ENCODE results near the gene CDC25B.

The CDC25B gene

DNA sequence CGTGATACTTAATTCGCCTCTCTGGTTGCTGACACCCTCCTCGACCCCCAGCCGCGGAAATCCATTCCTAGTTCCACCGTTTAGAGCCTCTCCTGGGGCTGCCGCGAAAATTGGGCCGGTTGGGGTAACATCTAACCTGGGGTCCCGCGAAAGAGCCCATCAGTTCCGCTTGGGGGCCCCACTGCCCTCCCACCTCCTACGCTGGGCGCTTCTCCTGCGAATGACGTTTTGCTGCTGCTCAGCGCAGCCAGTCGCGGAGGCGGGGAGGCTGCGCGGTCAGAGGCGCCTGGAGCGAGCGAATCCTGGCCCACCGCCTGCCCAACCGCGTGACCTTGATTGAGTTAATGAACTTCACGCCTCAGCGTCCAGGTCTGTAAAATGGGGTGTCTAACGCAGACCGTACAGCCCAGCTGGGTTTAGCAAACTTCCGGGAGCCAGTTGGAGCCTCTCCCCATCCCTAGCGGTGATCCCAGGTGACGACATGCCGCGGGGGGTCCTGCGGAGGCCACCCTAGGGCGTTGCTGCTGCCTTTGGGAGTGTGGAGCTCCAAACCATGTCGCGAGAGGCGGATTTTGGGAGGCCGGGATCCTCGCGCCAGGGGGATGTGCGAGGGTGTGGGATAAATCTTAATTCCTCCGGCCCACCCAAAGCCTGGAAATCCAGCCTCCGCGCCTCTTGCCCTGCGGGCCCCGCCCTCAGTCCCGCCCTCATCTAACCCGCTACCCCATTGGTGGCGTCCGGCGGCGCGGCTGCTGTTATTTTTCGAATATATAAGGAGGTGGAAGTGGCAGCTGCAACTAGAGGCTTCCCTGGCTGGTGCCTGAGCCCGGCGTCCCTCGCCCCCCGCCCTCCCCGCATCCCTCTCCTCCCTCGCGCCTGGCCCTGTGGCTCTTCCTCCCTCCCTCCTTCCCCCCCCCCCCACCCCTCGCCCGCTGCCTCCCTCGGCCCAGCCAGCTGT lies at the start of gene CDC25B:
Gene CDC25B, plus strand, starts transcription at position 800 of the 958 bp plus-strand sequence. CDS start 222 bp downstream, outside the sequence.
- peak; percentile 72 to 81 for DNase-seq (ENCODE audit: low read depth in 2 of 2)

DNA sequence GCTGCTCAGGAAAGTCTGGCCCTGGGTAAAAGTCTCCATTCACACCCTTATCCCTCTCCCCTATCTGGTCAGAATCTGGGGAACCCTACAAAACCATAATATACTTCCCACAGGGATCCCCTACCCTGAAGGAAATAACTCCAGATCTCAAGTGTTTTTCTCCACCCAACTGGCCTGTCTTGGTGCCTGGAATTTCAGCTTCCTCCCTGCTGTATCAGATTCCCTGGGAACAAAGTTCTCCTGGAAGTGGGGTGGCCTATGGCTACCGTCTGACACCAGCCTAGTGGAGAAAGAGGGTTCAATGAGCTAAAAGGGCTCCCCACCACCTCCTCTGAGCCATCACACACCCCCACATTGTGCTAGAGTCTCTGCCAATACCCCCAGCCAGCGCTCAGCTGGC lies 48.6 kb upstream of the CDC25B start:
- no peak for DNase-seq (ENCODE audit: low read depth in 2 of 2)

DNA sequence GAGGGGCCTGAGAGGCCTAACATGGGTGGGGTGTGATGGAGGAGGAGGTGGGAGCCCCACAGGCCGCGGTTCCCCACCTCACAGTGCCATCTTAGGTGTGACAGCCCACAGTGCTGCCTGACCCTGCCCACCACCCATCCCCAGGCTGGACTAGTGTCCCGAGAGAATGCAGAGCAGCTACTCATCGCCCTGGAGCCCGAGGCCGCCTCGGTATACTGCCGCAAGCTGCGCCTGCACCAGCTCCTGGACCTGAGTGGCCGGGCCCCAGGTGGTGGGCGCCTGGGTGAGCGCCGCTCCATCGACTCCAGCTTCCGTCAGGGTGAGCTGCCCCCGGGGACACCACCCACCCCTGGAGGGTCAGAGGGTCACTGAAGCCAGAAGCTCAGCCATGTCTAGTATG lies 48.0 kb upstream of the CDC25B start:
- no peak for DNase-seq (ENCODE audit: low read depth in 2 of 2)

DNA sequence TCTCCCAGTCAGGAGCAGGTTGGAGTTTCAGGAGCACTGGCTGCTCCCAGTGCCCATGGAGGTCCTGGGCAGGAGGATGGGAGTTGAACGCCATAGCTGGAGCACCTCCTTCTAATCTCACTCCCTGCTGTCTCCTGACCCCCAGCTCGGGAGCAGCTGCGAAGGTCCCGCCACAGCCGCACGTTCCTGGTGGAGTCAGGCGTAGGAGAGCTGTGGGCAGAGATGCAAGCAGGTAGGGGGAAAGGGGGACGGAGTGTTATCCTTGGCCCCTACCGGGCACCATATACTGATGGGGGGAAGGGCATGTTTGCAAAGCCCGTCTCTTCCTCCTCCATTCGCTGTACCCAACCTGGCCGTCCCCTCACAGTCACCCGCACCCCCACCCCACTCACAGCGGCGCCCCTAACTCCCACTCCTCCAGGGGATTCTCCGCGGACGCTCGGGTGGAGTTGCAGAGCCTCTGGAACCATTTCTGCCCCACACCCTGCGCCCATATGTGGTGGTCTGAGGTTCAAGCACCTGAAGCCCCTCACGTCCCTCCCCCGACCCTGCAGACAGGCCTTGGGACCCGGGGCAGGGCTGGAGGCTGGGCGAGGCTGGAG lies 46.9 kb upstream of the CDC25B start:
- DNase-seq (ENCODE audit: low read depth in 2 of 2), result no peak

DNA sequence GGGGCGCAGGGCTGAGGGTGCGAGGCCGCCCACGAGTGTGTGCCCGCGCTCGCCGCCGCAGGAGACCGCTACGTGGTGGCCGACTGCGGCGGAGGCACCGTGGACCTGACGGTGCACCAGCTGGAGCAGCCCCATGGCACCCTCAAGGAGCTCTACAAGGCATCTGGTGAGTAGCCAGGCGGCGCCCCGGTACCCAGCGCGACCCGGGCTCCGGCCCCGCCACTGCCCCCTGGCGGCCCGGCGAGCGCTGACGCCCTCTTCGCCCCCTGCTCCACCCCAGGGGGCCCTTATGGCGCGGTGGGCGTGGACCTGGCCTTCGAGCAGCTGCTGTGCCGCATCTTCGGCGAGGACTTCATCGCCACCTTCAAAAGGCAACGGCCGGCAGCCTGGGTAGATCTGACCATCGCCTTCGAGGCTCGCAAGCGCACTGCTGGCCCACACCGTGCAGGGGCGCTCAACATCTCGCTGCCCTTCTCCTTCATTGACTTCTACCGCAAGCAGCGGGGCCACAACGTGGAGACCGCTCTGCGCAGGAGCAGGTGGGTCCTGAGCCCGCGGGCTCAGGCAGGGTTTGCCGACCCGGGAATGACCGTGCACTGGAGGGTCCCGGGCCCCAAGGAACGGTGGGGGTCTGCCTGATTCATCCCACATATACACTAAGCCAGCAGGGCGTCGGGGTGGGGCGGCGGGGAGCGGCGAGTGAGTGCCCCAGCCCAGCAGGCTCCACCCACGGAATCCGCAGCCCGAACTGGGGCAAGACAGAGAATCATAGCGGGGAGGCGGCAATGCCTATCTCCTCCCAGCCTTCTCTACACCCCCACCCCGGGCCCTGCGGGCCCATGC lies 46.2 kb upstream of the CDC25B start:
- DNase-seq (ENCODE audit: low read depth in 2 of 2), result no peak

DNA sequence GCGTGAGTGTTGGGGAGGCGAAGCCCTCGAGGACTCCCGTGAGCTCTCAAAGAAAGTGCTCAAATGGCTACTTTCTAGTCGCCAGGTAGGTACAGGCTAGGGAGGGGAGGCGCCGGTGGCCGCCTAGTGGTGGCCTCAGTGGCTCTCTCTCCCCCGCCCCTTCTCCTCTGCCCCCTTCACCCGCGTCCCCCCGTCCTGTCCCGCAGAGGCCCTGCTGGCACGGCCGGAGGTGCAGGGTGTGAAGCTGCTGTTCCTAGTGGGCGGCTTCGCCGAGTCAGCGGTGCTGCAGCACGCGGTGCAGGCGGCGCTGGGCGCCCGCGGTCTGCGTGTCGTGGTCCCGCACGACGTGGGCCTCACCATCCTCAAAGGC lies 44.8 kb upstream of the CDC25B start:
- DNase-seq (ENCODE audit: low read depth in 2 of 2), result no peak

DNA sequence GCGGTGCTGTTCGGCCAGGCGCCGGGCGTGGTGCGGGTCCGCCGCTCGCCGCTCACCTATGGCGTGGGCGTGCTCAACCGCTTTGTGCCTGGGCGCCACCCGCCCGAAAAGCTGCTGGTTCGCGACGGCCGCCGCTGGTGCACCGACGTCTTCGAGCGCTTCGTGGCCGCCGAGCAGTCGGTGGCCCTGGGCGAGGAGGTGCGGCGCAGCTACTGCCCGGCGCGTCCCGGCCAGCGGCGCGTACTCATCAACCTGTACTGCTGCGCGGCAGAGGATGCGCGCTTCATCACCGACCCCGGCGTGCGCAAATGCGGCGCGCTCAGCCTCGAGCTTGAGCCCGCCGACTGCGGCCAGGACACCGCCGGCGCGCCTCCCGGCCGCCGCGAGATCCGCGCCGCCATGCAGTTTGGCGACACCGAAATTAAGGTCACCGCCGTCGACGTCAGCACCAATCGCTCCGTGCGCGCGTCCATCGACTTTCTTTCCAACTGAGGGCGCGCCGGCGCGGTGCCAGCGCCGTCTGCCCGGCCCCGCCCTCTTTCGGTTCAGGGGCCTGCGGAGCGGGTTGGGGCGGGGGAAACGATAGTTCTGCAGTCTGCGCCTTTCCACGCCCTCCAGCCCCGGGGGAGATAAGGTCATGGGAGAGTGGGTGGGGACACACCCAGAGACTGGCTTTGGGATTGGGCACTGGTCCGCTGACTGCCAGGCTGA lies 44.3 kb upstream of the CDC25B start:
- DNase-seq (ENCODE audit: low read depth in 2 of 2), result no peak

DNA sequence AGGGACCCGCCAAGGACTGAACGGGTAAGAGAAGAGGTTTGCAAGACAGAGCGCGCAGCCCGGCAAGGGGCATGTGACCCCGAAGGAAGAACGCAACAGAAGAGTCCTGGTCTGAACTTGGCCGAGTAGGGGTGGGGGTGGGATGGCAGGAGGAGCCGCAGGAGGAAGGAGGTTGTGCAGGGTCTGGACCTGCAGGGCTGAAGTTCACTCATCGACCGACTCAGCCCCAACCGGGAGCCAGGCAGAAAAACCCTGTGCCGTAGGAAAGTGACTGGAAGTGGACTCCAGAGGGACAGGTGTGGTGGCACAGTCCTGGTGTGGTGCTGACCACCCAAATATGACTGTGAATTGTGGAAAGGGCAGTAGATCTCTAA lies 43.7 kb upstream of the CDC25B start:
- DNase-seq (ENCODE audit: low read depth in 2 of 2), result no peak

DNA sequence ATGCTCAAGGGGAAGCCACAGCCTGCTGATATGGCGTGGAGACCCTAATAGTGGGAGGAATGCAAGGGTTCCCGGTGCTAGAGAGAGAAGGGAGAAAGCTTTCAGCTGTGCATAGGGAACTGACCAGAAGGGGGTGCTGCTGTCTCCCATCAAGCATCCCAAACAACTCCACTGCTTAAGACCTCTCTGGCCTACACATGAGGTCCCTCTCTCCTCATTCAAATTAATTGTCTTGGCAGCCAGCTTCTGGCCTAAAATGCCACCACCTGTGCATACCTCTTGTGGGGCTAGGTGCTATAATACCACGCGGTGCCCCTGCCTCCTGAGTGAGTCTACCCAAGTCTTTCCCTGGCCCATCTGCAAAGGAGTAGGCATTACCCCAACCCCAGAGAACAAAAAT lies 43.0 kb upstream of the CDC25B start:
- no peak for DNase-seq (ENCODE audit: low read depth in 2 of 2)

DNA sequence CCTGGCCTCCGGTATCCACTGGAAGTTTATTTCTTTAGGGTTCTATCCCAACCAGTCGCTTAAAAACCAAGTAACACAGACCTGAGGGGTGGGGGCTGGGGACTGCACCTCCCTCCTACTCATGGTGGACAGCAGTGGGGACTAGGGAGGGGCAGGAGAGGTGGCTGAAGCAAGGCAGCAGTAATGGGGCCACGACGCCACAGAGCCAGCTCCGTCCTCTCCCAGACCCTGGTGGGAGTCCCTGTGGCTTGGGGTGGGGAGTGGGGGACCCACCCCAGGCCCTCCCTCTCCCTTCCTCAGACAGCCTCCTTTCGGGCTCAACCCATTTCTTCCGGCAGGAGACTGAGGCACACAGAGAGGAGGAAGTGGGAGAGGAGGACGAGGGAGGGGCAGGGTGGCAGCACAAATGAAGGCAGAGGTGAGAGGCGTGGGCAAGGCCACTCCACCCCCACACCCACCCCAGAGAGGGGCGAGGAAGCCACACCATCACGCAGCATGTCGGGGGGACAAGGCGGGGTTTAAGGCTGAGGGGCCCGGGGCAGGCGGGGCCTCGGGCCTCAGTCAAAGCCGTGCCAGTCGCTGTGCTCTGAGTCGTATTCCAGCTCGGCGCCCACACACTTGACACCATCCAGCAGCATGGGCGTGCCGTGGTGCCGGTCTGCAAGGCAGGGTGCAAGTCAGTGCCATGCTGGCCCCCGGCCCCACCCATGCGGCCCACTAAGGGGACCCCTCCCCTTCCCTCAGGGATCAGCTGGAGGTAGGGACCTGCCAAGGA lies 42.4 kb upstream of the CDC25B start:
- no peak for DNase-seq (ENCODE audit: low read depth in 2 of 2)

DNA sequence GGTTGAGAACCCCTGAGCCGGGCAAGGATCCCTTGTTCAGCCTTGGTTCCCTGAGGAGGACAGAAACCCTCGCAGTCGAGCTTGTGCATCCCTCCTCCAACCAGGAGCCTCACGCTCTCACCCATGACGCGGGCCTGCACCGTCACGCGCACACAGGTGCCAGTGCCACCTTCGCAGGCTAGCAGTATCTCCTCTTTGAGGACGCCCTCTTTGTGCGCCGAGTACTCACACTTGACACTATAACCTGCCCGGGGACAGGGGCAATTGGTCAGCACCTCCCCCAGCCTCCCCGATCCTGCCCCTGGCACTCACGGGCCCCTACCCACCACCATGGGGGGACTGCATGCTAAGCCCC lies 41.9 kb upstream of the CDC25B start:
- DNase-seq (ENCODE audit: low read depth in 2 of 2), result no peak

DNA sequence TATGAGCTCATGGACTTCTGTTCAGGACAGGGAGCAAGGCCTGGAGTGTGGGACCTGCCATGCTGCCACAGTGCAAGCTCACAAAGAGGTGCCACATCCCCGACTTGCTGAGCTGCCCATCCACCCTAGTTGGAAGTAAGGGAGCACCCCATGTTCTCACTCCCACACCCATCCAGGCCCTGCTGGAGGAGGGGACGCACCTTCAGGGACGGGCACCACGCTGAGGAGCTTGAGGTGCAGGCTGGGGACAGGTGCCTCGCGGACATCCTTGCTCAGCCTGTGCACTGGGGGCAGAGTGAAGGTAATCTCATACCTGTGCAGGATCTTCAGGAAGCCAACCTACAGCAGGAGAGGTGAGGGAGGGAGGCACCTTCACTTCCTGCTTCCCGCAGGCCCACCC lies 40.8 kb upstream of the CDC25B start:
- no peak for DNase-seq (ENCODE audit: low read depth in 2 of 2)

DNA sequence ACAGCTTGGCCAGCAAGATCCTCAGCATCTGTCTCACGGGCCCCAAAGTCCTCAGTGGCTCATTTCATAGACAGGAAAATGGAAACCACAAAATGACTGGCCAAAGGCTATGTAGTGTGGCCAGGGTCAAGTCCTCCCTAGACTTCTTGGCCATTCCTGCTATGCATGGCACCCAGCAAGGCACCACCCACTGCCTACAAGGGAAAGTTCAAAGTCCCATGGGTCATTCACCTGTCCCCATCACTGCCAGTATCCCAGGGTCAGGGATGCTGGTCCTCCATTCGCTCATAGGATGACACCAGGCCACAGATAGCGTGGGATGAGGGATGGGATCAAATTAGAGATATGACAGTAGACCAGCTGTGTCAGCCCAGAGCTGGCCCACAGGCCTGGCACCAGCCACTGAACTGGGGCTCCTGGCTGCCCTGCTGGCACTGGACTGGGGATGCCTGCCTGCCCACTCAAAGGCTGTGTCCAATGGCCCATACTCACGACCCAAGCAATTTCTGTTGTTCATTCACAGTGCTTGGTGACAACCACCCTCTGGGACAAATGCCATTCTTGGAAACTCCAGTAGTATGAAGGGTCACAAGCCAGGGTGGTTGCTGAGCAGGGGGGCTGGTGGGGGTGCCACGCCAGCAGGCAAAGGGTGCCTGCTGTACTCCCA lies 40.2 kb upstream of the CDC25B start:
- DNase-seq (ENCODE audit: low read depth in 2 of 2), result no peak

DNA sequence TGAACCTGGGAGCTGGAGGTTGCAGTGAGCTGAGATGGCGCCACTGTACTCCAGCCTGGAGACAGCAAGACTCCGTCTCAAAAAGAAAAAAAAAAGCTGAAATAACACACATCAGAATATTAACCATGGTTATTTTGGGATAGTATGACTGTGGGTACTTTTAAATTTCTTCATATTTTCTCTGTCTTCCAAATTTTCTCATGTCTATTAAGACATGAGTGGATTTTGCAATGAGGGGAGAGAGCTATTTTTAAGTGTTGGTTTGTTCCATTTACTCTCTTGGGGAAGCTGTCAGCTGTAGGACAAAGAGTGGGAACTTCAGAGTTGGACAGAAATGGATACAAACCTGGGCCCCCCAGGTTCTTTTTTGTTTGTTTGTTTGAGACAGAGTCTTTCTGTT lies 38.8 kb upstream of the CDC25B start:
- no peak for DNase-seq (ENCODE audit: low read depth in 2 of 2)

DNA sequence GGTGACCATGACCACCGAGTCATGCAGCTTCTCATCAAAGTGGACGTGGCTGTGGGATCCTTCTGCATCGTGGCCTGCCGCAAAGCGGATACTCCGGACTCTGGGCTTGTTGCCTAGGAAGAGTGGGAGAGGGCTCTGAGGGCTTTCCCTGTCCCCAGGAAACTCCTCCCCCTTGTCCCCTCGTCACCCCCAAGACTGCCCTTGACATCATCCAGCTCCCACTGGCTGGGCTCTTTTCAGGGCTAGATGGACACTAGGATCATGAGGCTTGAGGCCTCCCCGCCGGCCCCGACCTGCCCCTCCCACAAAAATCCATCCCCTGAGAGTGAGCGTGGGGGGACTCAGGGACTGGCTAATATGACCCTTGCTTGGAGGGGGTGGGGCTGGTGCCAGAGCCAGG lies 37.5 kb upstream of the CDC25B start:
- no peak for DNase-seq (ENCODE audit: low read depth in 2 of 2)

DNA sequence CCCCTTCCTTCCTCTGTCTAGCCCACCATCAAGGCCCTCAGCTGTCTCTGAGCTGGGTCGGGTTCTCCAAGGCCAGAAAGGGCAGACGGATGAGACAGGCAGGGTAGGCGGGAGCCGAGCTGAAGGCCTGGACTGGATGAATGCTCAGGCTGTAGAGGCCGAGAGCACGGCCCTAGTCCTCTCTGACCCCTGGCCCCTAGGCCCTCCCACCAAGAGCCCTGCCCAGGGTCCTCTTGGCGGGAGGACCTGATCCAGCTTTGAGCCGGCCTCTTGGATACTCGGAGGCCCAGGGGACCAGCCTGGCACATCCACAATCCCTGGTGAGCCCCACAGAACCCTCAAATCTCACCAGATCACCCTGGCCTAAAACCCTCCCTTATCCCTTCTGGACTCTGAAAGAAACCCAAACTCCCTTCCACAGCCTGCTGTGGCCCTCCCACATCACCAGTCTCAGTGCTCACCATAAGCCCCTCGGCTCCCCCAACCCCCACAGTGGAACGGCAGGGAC lies 36.7 kb upstream of the CDC25B start:
- DNase-seq (ENCODE audit: low read depth in 2 of 2), result no peak

DNA sequence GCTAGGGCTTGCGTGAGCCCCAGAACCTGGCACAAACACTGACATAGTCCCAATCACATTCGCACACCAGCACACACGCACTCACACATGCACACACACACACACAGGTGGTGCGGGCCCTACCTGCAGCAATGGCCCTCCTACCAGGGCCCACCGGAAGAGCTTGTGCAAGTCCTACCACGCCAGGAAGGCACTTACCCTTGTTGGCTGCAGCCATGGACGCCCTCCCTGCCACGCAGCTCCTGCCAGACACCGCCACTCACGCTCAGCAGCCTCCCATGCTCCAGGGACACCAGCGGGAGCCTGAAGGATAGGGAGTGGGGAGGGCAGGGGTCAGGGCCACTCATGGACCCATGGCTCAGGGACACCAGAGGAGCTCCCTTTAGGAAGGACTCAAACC lies 36.2 kb upstream of the CDC25B start:
- DNase-seq (ENCODE audit: low read depth in 2 of 2), result no peak

DNA sequence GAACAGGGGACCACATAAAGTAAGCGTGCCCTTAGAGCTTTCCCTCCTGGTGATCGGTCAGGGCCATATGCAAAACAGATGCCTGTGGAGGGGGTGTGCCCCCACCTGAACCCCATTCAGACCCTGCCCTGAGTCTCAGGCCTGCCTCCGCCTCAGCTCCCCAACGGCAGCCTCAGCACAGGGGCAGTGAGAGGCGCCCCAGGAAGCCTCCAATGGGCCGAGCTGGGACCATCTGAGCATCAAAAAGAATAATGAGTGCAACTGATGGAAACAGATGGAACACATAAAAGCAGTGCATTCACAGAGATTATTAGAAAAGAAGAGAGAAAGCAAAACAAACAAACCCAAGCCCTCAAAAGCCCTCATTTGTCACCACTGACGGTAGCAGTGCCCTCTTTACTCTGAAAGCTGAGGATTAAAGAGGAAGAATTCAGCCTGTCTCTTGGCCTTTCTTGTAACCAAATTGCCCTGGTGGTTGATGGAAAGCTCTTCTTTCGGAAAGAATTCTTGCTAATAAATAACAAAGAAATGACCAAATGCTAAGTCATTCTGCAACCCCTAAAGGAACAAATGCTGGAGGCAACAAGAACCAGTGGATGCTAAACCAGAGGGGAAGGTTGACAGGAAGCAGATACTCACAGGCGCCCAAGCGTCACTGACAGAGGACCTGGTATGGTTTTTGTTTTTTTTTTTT lies 35.3 kb upstream of the CDC25B start:
- no peak for DNase-seq (ENCODE audit: low read depth in 2 of 2)

DNA sequence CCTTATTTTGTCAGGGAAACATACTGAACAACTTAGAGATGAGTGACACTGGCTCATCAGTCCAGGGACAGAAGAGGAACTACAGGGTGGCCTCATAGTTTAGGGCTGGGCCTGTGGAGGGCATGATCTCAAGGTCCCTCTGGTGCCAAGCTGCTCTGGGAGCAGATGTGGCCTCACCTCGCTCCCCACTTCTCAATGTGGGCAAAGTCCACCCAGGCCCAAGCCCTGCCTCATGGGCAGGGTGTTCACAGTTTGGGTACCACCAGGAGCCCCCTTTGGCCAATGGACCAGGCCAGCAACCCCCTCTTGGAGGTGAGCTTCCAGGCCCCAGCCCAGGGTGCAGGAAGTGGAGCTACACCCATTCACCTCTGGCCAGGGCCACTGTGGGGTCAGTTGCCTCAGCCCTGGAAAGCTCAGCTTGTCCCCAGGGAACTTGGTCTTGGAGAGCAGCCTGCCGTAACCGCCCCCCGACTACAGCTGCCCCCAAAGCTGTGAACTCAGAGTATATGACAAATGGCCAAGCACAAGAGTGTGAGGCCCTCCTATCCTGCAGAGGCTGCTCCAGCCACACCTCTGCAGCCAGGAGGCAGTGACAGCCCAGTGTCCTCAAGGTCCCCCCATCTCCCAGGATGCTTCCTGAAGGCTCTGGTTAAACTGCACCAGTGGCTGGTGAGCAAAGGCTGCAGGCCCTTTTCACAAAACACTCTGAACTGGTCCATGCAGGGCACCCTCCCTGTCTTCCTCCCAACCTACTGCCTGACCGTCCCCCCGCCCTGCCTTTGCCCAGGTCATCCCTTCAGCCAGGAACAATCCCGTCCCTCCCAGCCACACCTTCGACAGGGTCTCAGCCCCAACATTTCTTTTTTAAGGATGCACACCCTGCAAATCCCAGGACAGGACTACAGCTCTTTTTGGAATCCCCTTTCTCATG lies 32.2 kb upstream of the CDC25B start:
- no peak for DNase-seq (ENCODE audit: low read depth in 2 of 2)

Data from stimulated activated CD8-positive, alpha-beta memory T cell treated with anti-CD3 and anti-CD28 coated beads, Interleukin-15, amount 100 ng/mL, for 4 hours (primary cell).